HepG2 (cell line): Measurements from ENCODE around the gene OPRL1. TPM values are rescaled to one million over a fixed set of nuclear protein-coding genes. Genes with fewer than 3 reads are reported as not detected.

Source experiments
- ATF7 ChIP-seq, 2 experiments: fragments of 450-650 bp in 1 of 2; sonication (generic) in 1 of 2; formaldehyde crosslinking in 1 of 2; IDR thresholded peaks; 2 replicates each; pipeline versions ENCODE4 v1.4.0 to v1.6.1; 2016 to 2020; ENCODE audit warnings: antibody characterized with exemption in 1 of 2, mild to moderate bottlenecking in 1 of 2, missing genetic modification reagents in 1 of 2
- CBX5 ChIP-seq: sonication (generic); formaldehyde crosslinking; IDR thresholded peaks from 2 replicates; pipeline ENCODE4 v1.4.0; 2020; ENCODE audit warnings: missing genetic modification reagents, borderline replicate concordance
- E2F5 ChIP-seq: sonication (generic); formaldehyde crosslinking; conservative IDR thresholded peaks from 2 replicates; pipeline ENCODE4 v1.4.0; 2020; ENCODE audit warnings: missing genetic modification reagents
- FOXP1 ChIP-seq, 2 experiments: fragments of 450-650 bp in 1 of 2; IDR thresholded peaks; 2 replicates each; pipeline ENCODE4 v1.6.1; 2017 to 2018; ENCODE audit warnings: antibody characterized with exemption in 1 of 2
- HHEX ChIP-seq: IDR thresholded peaks from 2 replicates; pipeline ENCODE4 v1.6.1; 2016; ENCODE audit warnings: control low read depth
- HNRNPH1 ChIP-seq: fragments of 200-400 bp; formaldehyde crosslinking; optimal IDR thresholded peaks from 2 replicates; pipeline ENCODE3; 2017; ENCODE audit warnings: mild to moderate bottlenecking, low read depth, low read length
- IRX3 ChIP-seq: sonication (generic); formaldehyde crosslinking; IDR thresholded peaks from 2 replicates; pipeline ENCODE4 v1.8.1; 2023; ENCODE audit warnings: mild to moderate bottlenecking, low read depth, missing genetic modification reagents, borderline replicate concordance
- JUNB ChIP-seq: sonication (generic); formaldehyde crosslinking; IDR thresholded peaks from 2 replicates; pipeline ENCODE4 v1.8.0; 2022; ENCODE audit warnings: missing genetic modification reagents, mild to moderate bottlenecking, borderline replicate concordance
- KLF6 ChIP-seq: IDR thresholded peaks from 2 replicates; pipeline ENCODE4 v1.8.0; 2016; ENCODE audit warnings: missing biosample characterization, missing genetic modification reagents
- NFAT5 ChIP-seq: sonication (generic); formaldehyde crosslinking; IDR thresholded peaks from 2 replicates; pipeline ENCODE4 v1.4.0; 2020; ENCODE audit warnings: missing genetic modification reagents
- NFRKB ChIP-seq: fragments of 450-650 bp; IDR thresholded peaks from 2 replicates; pipeline ENCODE4 v1.6.1; 2017
- NKX3-1 ChIP-seq: sonication (generic); formaldehyde crosslinking; IDR thresholded peaks from 2 replicates; pipeline ENCODE4 v1.5.0; 2020; ENCODE audit warnings: missing genetic modification reagents
- TAF1 ChIP-seq: sonication (generic); formaldehyde crosslinking; IDR thresholded peaks from 2 replicates; pipeline ENCODE4 v1.4.0; 2020; ENCODE audit warnings: missing genetic modification reagents
- YEATS4 ChIP-seq: sonication (generic); formaldehyde crosslinking; IDR thresholded peaks from 2 replicates; pipeline ENCODE4 v1.4.0; 2020; ENCODE audit warnings: missing genetic modification reagents, borderline replicate concordance
- ZFP62 ChIP-seq: sonication (generic); formaldehyde crosslinking; IDR thresholded peaks from 2 replicates; pipeline ENCODE4 v1.4.0; 2020; ENCODE audit warnings: missing genetic modification reagents
- ZNF383 ChIP-seq: sonication (generic); formaldehyde crosslinking; IDR thresholded peaks from 2 replicates; pipeline ENCODE4 v1.4.0; 2020; ENCODE audit warnings: missing genetic modification reagents, mild to moderate bottlenecking, borderline replicate concordance
- ZNF530 ChIP-seq: sonication (generic); formaldehyde crosslinking; IDR thresholded peaks from 2 replicates; pipeline ENCODE4 v1.5.0; 2020; ENCODE audit warnings: low read depth, mild to moderate bottlenecking, missing genetic modification reagents
- ZNF569 ChIP-seq: sonication (generic); formaldehyde crosslinking; IDR thresholded peaks from 2 replicates; pipeline ENCODE4 v1.5.0; 2020; ENCODE audit warnings: mild to moderate bottlenecking, missing genetic modification reagents, moderate library complexity, borderline replicate concordance
- ZNF672 ChIP-seq: sonication (generic); formaldehyde crosslinking; IDR thresholded peaks from 2 replicates; pipeline ENCODE4 v1.8.1; 2022; ENCODE audit warnings: missing genetic modification reagents
- ZSCAN20 ChIP-seq: sonication (generic); formaldehyde crosslinking; IDR thresholded peaks from 2 replicates; pipeline ENCODE4 v1.4.0; 2020; ENCODE audit warnings: missing genetic modification reagents, mild to moderate bottlenecking, borderline replicate concordance
- ZXDC ChIP-seq: sonication (generic); formaldehyde crosslinking; IDR thresholded peaks from 2 replicates; pipeline ENCODE4 v1.5.0; 2020; ENCODE audit warnings: mild to moderate bottlenecking, missing genetic modification reagents
- polyA plus RNA-seq, 8 experiments: library from polyadenylated mRNA; depleted of rRNA in 3 of 8; stranded (reverse) in 7 of 8; unstranded in 1 of 8; fragments of >200 nt; fragmentation: Illumina TruSeq in 4 of 8; extraction: Trizol in 4 of 8; gene quantifications; 2 replicates each; pipeline versions ENCODE4 v1.2.1 to v1.2.3, GENCODE V29; 2011 to 2016; ENCODE audit warnings: low read depth in 4 of 8, missing spikeins in 1 of 8, mixed read lengths in 1 of 8; ENCODE audit not compliant: insufficient read depth in 1 of 8
- total RNA-seq, 5 experiments: library from RNA; depleted of rRNA; stranded (reverse); fragments of >200 nt; fragmentation: Illumina TruSeq; extraction: Trizol; gene quantifications; 2 replicates each; pipeline ENCODE4 v1.2.3, GENCODE V29; 2016; ENCODE audit warnings: low read depth in 1 of 5

OPRL1 gene
- total and polyA plus RNA-seq, 2 of the 13 experiments (the other 11 are each of a cell fraction or from before 2014, with no cell fraction given) = 0.35 to 0.71 TPM

- TF ChIP-seq ZXDC (CRISPR knock-in tag) (no peak), ZNF672 (CRISPR knock-in tag) (no peak), NFRKB (no peak), TAF1 (CRISPR knock-in tag) (peak; percentile 95), ZSCAN20 (CRISPR knock-in tag) (peak; percentile 84; the same call in 1 of the 2 replicates), JUNB (no peak), HHEX (CRISPR knock-in tag) (no peak), IRX3 (no peak), NFAT5 (CRISPR knock-in tag) (peak; percentile 79), ZNF530 (CRISPR knock-in tag) (no peak), FOXP1 (IDR thresholded peaks at IDR 0.05) (no peak; the same call in 1 of the 2 replicates), FOXP1 (CRISPR knock-in tag; IDR thresholded peaks at IDR 0.05) (peak; percentile 52; the same call in 1 of the 2 replicates), NKX3-1 (no peak; the same call in none of the 2 replicates), HNRNPH1 (no peak), KLF6 (no peak; the same call in none of the 2 replicates), ZNF383 (CRISPR knock-in tag) (no peak), E2F5 (CRISPR knock-in tag) (no peak), ZFP62 (CRISPR knock-in tag) (no peak), CBX5 (CRISPR knock-in tag) (peak; percentile 90; the same call in 1 of the 2 replicates), YEATS4 (CRISPR knock-in tag) (peak; percentile 82), ATF7 (IDR thresholded peaks at IDR 0.05) (no peak), ATF7 (CRISPR knock-in tag; IDR thresholded peaks at IDR 0.05) (peak; percentile 13; the same call in 1 of the 2 replicates), ZNF569 (CRISPR knock-in tag) (no peak)
Observed at GRCh38 chr20:64053841-64054661, 25.8 kb upstream of the OPRL1 start (continued).
